Loucy (cell line): ENCODE data around the gene LRRK1.

ENCODE experiments used
- H2AFZ ChIP-seq: fragments of 200-600 bp; sonication (generic); 2 replicates; pipeline ENCODE4 v1.6.0; 2016; ENCODE audit warnings: antibody characterized with exemption, mild to moderate bottlenecking, low read length, moderate library complexity
- H3F3A ChIP-seq: fragments of 200-600 bp; 2 replicates; pipeline ENCODE4 v1.6.0; 2016; ENCODE audit warnings: antibody characterized with exemption, low read depth, mild to moderate bottlenecking
- H3K27me3 ChIP-seq: fragments of 200-600 bp; sonication (generic); 2 replicates; pipeline ENCODE4 v1.6.1; 2014; ENCODE audit warnings: low read length, mild to moderate bottlenecking; ENCODE audit not compliant: insufficient read depth, poor library complexity, severe bottlenecking
- H3K36me3 ChIP-seq: fragments of 200-600 bp; sonication (generic); 2 replicates; pipeline ENCODE4 v1.6.1; 2016; ENCODE audit warnings: low read length; ENCODE audit not compliant: insufficient read depth
- H3K4me1 ChIP-seq: fragments of 200-600 bp; sonication (generic); 2 replicates; pipeline ENCODE4 v1.5.1; 2014; ENCODE audit warnings: low read length, mild to moderate bottlenecking; ENCODE audit not compliant: insufficient read depth, poor library complexity, severe bottlenecking
- H3K4me2 ChIP-seq: fragments of 200-600 bp; sonication (generic); 2 replicates; pipeline ENCODE4 v1.6.0; 2014; ENCODE audit warnings: antibody characterized with exemption, low read length, low read depth, mild to moderate bottlenecking; ENCODE audit not compliant: poor library complexity, severe bottlenecking
- H3K4me3 ChIP-seq: fragments of 200-600 bp; sonication (generic); 2 replicates; pipeline ENCODE4 v1.5.1; 2014; ENCODE audit warnings: low read length, mild to moderate bottlenecking, mixed read lengths; ENCODE audit not compliant: poor library complexity, severe bottlenecking
- H3K79me2 ChIP-seq: fragments of 200-600 bp; sonication (generic); 2 replicates; pipeline ENCODE4 v1.6.1; 2014; ENCODE audit warnings: low read length; ENCODE audit not compliant: insufficient read depth
- H3K9ac ChIP-seq: fragments of 200-600 bp; sonication (generic); 2 replicates; pipeline ENCODE4 v1.6.0; 2014; ENCODE audit warnings: mild to moderate bottlenecking, low read depth, low read length, moderate library complexity; ENCODE audit not compliant: poor library complexity, severe bottlenecking
- H3K9me2 ChIP-seq: fragments of 200-600 bp; sonication (generic); replicated peaks from 2 replicates; pipeline ENCODE4 v1.6.1; 2016; ENCODE audit warnings: low read depth, low read length, mixed read lengths
- H3K9me3 ChIP-seq: fragments of 200-600 bp; sonication (generic); 2 replicates; pipeline ENCODE4 v1.6.1; 2014; ENCODE audit warnings: mild to moderate bottlenecking, antibody characterized with exemption, low read length, low read depth; ENCODE audit not compliant: insufficient read depth
- H4K20me1 ChIP-seq: fragments of 200-600 bp; sonication (generic); 2 replicates; pipeline ENCODE4 v1.6.0; 2014; ENCODE audit warnings: antibody characterized with exemption, low read length, mild to moderate bottlenecking; ENCODE audit not compliant: insufficient read depth, poor library complexity, severe bottlenecking
- EZH2phosphoT487 ChIP-seq: fragments of 200-600 bp; IDR thresholded peaks from 2 replicates; pipeline ENCODE4 v1.6.1; 2018; ENCODE audit warnings: antibody characterized with exemption, mild to moderate bottlenecking, moderate library complexity, borderline replicate concordance
- TF ChIP-seq, protein P1 (sequence below): fragments of 200-600 bp; sonication (generic); conservative IDR thresholded peaks from 2 replicates; pipeline ENCODE4 v1.5.1; 2014; ENCODE audit warnings: mild to moderate bottlenecking, antibody characterized with exemption, low read length

Gene LRRK1

DNA sequence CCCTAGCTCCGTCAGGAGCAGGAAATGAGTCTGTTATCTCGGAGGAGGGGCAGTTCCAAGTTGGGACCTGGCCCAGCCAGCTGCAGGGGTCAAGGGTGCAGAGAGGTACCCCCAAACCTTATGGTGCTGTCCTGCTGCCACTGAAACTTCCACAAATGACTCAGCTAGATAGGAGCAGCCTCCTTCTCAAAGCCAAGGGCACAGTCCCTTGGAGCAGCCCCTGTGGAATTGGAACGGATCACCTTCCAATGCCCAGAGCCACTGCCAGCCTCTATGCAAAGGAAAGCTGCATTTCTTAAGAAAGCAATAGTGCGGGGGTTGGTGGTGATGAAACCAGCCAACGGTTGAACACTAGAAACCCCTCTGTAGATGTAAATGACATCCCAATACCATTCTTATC is 19.6 kb upstream of the LRRK1 start:
- no peaks in the 10 kb centered on the region for H3K27me3 ChIP-seq
- H3F3A ChIP-seq = no peaks in the 10 kb centered on the region

GRCh38 chr15:100900136-100900794 is 18.9 kb upstream of the LRRK1 start:
- Histone ChIP-seq H4K20me1 (no peaks in the 10 kb centered on the region), H3K36me3 (no peaks in the 10 kb centered on the region), H3K79me2 (no peaks in the 10 kb centered on the region), H3K27me3 (no peaks in the 10 kb centered on the region), H3K4me1 (no peaks in the 10 kb centered on the region), H2AFZ (no peak overlapping the region), H3K4me3 (no peak overlapping the region), H3K9me2 (no peaks in the 10 kb centered on the region), H3F3A (no peaks in the 10 kb centered on the region), H3K9ac (no peak overlapping the region), H3K4me2 (no peak overlapping the region), H3K9me3 (no peaks in the 10 kb centered on the region)
- TF ChIP-seq, protein P1, sequence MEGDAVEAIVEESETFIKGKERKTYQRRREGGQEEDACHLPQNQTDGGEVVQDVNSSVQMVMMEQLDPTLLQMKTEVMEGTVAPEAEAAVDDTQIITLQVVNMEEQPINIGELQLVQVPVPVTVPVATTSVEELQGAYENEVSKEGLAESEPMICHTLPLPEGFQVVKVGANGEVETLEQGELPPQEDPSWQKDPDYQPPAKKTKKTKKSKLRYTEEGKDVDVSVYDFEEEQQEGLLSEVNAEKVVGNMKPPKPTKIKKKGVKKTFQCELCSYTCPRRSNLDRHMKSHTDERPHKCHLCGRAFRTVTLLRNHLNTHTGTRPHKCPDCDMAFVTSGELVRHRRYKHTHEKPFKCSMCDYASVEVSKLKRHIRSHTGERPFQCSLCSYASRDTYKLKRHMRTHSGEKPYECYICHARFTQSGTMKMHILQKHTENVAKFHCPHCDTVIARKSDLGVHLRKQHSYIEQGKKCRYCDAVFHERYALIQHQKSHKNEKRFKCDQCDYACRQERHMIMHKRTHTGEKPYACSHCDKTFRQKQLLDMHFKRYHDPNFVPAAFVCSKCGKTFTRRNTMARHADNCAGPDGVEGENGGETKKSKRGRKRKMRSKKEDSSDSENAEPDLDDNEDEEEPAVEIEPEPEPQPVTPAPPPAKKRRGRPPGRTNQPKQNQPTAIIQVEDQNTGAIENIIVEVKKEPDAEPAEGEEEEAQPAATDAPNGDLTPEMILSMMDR = no peak
- TF ChIP-seq EZH2phosphoT487 = no peak

More for the DNA sequence above, 19.6 kb upstream of the LRRK1 start:
- Histone ChIP-seq H3K9me3 (no peaks in the 10 kb centered on the region), H4K20me1 (no peaks in the 10 kb centered on the region), H3K4me1 (no peaks in the 10 kb centered on the region), H3K9ac (no peak overlapping the region), H3K4me2 (no peak overlapping the region), H3K9me2 (no peaks in the 10 kb centered on the region), H3K79me2 (no peaks in the 10 kb centered on the region), H3K4me3 (no peak overlapping the region), H3K36me3 (no peaks in the 10 kb centered on the region), H2AFZ (no peak overlapping the region)
- TF ChIP-seq, protein P1 = no peak
- TF ChIP-seq EZH2phosphoT487 = no peak

GRCh38 chr15:100900795-100901169 is 18.4 kb upstream of the LRRK1 start:
- H3K79me2 ChIP-seq = no peaks in the 10 kb centered on the region
- no peak overlapping the region for H3K4me3 ChIP-seq
- TF ChIP-seq EZH2phosphoT487 = no peak
- TF ChIP-seq, protein P1 = no peak
- no peak overlapping the region for H3K4me2 ChIP-seq
- H3K9me3 ChIP-seq = no peaks in the 10 kb centered on the region
- H3K27me3 ChIP-seq = no peaks in the 10 kb centered on the region
- no peaks in the 10 kb centered on the region for H3K36me3 ChIP-seq
- H3K9ac ChIP-seq = no peak overlapping the region
- H4K20me1 ChIP-seq = no peaks in the 10 kb centered on the region
- H3K9me2 ChIP-seq = no peaks in the 10 kb centered on the region
- H3K4me1 ChIP-seq = no peaks in the 10 kb centered on the region
- H3F3A ChIP-seq = no peaks in the 10 kb centered on the region
- no peak overlapping the region for H2AFZ ChIP-seq
